Duodenal mucosa (tissue), 2 donors: ENCODE measurements around the gene HAO1.

ENCODE experiments used
- H3K27ac ChIP-seq: one replicate; pipeline ENCODE4 v1.7.0; 2013; ENCODE audit warnings: low read depth, low read length
- H3K27me3 ChIP-seq, 2 donors: one replicate each; pipeline ENCODE4 v1.7.0; 2013; ENCODE audit warnings: low read length in 2 of 2, control low read depth in 1 of 2; ENCODE audit not compliant: insufficient read depth in 2 of 2, control insufficient read depth in 1 of 2
- H3K36me3 ChIP-seq, 2 donors: one replicate each; pipeline ENCODE4 v1.7.0; 2013; ENCODE audit warnings: low read length in 2 of 2, control low read depth in 1 of 2; ENCODE audit not compliant: insufficient read depth in 2 of 2, control insufficient read depth in 1 of 2
- H3K4me1 ChIP-seq, 2 donors: one replicate each; pipeline ENCODE4 v1.7.0; 2013; ENCODE audit warnings: low read length in 2 of 2, control low read depth in 1 of 2; ENCODE audit not compliant: insufficient read depth in 2 of 2, control insufficient read depth in 1 of 2
- H3K4me3 ChIP-seq, 2 donors: one replicate each; pipeline ENCODE4 v1.7.0; 2013; ENCODE audit warnings: low read length in 2 of 2, low read depth in 1 of 2
- H3K9ac ChIP-seq, 2 donors: one replicate each; pipeline ENCODE4 v1.7.0; 2013; ENCODE audit warnings: low read length in 2 of 2, low read depth in 1 of 2
- H3K9me3 ChIP-seq, 2 donors: one replicate each; pipeline ENCODE4 v1.7.0; 2013; ENCODE audit warnings: low read length in 2 of 2, control low read depth in 1 of 2; ENCODE audit not compliant: control insufficient read depth in 1 of 2

The HAO1 gene

DNA sequence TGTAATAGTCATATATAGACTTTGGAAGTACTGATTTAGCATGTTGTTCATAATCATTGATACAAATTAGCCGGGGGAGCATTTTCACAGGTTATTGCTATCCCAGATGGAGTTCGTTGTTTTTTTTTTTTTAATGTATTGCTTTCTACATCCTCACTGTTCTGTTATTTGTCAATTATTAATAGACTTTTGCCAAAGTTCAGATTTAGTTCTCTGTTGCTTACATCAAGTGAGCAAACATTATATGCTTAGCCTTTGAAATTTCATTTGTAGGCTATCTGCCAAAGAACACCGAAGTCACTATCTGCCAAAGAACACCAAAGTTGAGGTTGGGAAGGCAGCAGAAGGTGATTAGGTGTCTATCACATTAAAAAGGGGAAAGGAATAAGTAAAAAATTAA lies at the start of gene HAO1:
TSS of gene HAO1 (minus strand) at position 118 of the 400 bp plus-strand sequence. CDS start at position 82, 36 bp downstream.
- H3K4me1 ChIP-seq = peaks cover 3 to 19% of the 10 kb centered on the region in 2 donors
- H3K4me3 ChIP-seq = no peak within 1 kb of the TSS
- no peaks in the 10 kb centered on the region for H3K36me3 ChIP-seq
- H3K9ac ChIP-seq = no peak within 1 kb of the TSS
- H3K27ac ChIP-seq = no peak within 1 kb of the TSS
- no peaks in the 10 kb centered on the region for H3K27me3 ChIP-seq
- no peaks in the 10 kb centered on the region for H3K9me3 ChIP-seq

DNA sequence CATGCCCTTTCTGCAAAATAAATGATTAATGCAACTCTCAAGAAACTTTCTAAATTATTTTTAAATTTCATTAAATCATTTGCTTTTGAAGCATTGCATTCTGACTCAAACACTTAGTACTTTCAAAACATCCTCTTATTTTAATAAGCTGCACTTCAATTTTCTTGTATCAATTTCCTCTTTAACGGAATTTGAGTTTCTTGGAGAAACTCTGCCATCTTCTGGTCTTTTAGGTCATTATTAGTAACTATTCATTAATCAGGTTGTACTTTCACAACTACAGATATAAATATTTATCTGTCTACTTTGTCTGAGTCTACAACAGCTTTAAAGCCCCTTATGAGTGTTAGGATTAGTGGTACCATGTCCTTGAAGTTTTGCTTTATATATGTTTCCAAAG lies 49.1 kb upstream of the HAO1 start:
- Histone ChIP-seq H3K27me3 (no peaks in the 10 kb centered on the region), H3K4me3 (no peak overlapping the region), H3K36me3 (peaks cover 2 to 24% of the 10 kb centered on the region in 2 donors), H3K9ac (no peak overlapping the region), H3K4me1 (no peaks in the 10 kb centered on the region), H3K27ac (no peak overlapping the region), H3K9me3 (peaks cover 0 to 3% of the 10 kb centered on the region in 2 donors)

DNA sequence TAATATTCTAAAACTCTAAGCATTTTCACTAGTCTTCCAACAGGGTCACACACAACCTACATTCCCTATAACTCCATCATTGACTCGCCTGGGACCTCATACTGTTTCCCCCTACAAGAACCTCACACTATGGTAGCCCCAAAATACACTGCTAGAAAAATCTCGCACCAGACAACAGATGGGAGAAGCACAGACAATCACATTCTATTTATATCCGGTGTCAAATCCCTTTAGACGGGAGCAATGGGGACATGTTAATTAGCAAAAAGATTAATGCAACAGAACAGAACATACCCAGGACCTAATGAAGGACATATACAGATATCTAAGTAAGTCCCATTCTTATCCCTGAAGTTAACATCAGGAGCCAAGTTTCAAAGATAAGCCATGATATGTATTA lies 45.7 kb upstream of the HAO1 start:
- no peak overlapping the region for H3K27ac ChIP-seq
- H3K9me3 ChIP-seq = no peaks in the 10 kb centered on the region
- no peaks in the 10 kb centered on the region for H3K4me1 ChIP-seq
- H3K4me3 ChIP-seq = no peak overlapping the region
- H3K36me3 ChIP-seq = peaks cover 0 to 31% of the 10 kb centered on the region in 2 donors
- no peaks in the 10 kb centered on the region for H3K27me3 ChIP-seq
- no peak overlapping the region for H3K9ac ChIP-seq

DNA sequence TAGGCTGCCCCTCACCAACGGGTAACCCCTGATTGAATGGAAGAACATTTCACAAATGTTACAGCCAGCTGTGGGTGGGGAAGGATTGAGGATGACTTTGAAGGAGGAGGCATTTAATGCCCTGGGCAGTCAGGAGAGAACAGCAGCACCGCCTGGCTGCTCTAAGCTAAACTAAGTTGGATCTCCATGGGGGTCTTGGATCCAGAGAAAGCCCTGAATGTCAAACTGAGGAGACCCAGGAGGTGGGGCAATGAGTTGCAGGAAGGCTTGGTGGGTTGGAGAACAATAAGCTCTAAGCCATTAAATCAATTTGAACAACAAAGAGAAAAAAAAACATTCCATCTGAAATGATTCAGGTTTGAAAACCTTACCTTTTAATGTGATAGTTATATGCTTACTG lies 43.9 kb upstream of the HAO1 start:
- Histone ChIP-seq H3K9ac (no peak overlapping the region), H3K36me3 (peaks cover 0 to 33% of the 10 kb centered on the region in 2 donors), H3K27me3 (no peaks in the 10 kb centered on the region), H3K9me3 (no peaks in the 10 kb centered on the region), H3K27ac (no peak overlapping the region), H3K4me1 (no peaks in the 10 kb centered on the region), H3K4me3 (no peak overlapping the region)

DNA sequence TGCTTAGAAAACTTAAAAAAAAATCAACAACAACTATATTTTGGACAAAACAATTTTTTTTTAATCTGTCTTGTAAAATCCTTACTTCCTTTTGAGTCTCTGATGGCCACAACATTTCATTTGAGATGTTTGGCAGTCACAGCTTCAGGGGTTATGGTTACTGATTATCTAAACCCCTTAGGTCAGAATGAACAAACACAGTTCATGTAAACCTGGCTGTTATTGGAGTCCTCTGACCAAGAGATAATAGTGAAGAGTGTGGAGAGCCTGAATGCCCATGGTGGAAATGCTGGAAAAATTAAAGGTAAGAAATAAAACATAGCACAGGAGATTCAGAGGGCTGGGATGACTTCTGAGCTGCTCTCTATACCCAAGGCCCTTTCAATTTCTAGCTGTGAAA lies 41.1 kb upstream of the HAO1 start:
- Histone ChIP-seq H3K36me3 (peaks cover 0 to 27% of the 10 kb centered on the region in 2 donors), H3K4me3 (no peak overlapping the region), H3K9me3 (no peaks in the 10 kb centered on the region), H3K27ac (no peak overlapping the region), H3K4me1 (no peaks in the 10 kb centered on the region), H3K9ac (no peak overlapping the region), H3K27me3 (no peaks in the 10 kb centered on the region)

DNA sequence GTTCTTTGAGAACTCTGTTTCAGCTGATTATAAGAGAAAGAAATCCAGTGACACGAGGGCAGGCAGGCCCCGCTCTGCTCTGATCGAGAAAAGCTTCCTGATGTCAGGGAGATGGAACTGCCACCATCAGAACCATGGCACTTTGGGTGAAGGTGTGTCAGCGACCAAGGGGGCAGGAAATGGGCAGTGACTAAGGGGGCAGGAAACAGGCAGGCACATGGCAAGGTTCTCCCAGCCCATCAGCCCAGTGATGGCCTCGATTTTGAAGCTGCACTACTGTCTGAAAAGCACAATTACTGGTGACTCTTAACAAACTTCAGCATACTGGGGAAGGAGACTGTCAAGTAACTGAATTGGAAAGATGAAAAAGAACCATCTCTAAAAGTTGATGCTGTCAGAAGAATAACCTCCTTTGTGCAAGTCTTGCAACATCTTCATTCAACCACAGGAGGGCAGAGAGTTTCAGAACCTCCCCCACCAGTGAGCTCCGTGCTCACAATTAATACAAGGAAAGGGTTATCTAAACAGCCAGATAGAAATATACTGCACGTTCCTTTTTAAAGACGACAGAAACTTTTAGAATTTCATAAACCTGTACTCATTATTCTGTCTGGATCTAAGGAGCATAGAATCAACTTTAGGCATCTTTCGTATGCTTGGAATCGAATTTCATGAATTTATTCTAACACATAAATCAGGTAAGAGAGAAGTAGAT lies 40.2 kb upstream of the HAO1 start:
- Histone ChIP-seq H3K9me3 (no peaks in the 10 kb centered on the region), H3K4me3 (no peak overlapping the region), H3K9ac (no peak overlapping the region), H3K4me1 (no peaks in the 10 kb centered on the region), H3K27ac (no peak overlapping the region), H3K36me3 (peaks cover 0 to 23% of the 10 kb centered on the region in 2 donors), H3K27me3 (no peaks in the 10 kb centered on the region)

DNA sequence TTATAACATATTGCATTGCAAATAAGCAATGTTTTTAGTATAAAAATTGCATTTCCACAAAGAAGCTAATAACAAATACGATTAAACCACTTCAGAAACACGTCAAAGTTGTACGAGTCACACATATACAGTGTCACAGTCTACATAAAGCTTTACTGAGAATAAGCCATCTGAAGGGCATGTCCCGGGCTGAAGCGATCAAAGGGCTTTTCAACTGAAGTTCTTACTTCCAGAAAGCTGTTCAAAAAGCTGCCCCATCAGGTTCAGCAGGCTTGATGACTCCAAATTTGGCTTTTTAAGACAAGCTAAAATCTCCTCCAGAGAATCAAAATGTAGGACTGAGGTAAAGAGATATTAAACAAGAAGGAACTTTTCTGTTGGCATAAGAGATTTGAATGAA lies 37.5 kb upstream of the HAO1 start:
- H3K27me3 ChIP-seq = no peaks in the 10 kb centered on the region
- no peak overlapping the region for H3K27ac ChIP-seq
- peaks cover 0 to 17% of the 10 kb centered on the region in 2 donors for H3K36me3 ChIP-seq
- no peaks in the 10 kb centered on the region for H3K4me1 ChIP-seq
- no peaks in the 10 kb centered on the region for H3K9me3 ChIP-seq
- no peak overlapping the region for H3K9ac ChIP-seq
- no peak overlapping the region for H3K4me3 ChIP-seq

DNA sequence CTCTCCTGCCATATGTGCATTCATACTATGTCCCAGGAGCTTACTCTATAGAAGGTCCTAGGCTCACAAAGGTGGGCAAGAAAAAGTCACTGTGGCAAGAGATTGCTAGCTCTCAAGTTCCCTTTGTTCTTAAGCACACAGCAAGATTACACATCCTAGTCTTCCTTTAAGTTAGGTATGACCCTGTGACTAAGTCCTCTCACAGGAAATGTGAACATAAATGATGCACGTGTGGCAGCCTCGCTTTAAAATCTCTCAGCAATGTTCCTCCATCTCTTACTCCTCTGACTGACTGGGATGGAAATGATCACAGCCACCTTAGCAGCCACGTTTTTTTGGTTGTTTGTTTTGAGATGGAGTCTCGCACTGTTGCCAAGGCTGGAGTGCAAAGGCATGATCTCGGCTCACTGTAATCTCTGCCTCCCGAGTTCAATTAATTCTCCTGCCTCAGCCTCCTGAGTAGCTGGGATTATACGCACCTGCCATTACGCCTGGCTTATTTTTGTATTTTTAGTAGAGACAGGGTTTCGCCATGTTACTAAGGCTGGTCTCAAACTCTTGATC lies 35.7 kb upstream of the HAO1 start:
- Histone ChIP-seq H3K27ac (no peak overlapping the region), H3K4me1 (no peaks in the 10 kb centered on the region), H3K36me3 (peaks cover 0 to 5% of the 10 kb centered on the region in 2 donors), H3K9ac (no peak overlapping the region), H3K27me3 (no peaks in the 10 kb centered on the region), H3K4me3 (no peak overlapping the region), H3K9me3 (no peaks in the 10 kb centered on the region)

DNA sequence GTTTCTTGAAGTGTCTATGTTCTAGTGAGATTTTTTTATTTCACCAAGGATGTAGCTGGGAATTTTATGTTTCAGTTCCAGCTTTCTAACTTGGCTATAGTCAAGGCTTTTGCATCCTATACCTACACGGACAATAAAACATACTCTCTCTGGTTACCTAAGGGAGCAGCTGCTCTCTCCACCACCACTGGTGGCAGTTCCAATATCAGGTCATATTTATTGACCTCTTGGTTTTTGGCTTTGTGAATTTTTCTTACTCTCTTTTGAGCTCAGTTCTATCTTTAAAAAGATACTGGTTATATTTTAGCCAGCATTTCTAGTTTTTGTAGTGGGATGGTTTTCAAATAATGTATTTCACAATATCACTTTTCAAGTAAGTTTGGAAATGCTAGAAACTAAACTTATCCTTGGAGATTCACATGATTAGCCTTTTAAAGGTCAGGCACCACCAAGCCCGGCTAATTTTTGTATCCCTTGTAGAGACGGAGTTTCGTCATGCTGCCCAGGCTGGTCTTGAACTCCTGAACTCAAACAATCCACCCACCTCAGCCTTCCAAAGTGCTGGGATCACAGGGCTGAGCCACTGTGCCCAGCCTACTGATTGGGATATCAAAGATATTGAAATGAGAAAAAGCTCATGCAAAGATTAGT lies 34.7 kb upstream of the HAO1 start:
- H3K9me3 ChIP-seq = no peaks in the 10 kb centered on the region

DNA sequence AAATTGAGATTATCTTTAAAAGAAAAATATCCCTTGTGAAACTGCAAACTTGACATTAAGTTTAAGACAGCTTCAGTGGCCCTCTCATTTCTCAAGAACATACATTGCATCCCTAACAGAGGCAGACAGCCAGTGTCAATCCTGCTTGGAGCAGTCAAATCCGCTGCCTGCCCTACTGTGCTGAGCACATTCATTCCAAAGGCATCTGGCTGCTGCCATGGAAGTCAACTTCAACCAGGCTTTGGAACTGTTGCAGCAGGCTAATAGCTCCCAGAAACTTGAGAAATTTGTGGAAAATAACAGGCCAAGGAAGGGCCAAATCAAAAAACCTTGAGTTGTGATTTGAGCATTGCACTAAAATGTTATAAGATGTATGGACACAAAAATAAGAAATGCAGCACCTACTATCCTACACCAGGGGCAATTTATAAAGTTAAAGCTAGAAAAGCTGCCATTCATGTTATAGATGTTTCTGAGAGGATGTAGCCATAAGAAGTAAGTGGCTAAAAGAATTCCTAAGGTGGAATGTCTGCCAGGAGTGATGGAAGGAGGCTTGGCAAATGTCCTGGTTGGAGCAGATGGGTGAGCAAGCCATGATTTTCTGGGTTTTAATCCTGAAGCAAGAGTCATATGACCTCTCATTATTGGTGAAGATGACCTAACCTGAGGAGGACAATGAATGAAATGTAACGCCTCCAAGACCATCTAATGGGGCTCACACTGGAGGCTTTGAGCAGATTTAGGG lies 31.4 kb upstream of the HAO1 start:
- Histone ChIP-seq H3K27ac (no peak overlapping the region), H3K9me3 (no peaks in the 10 kb centered on the region), H3K9ac (no peak overlapping the region), H3K4me1 (no peaks in the 10 kb centered on the region), H3K4me3 (no peak overlapping the region), H3K27me3 (no peaks in the 10 kb centered on the region), H3K36me3 (no peaks in the 10 kb centered on the region)

More for the DNA sequence above, 34.7 kb upstream of the HAO1 start:
- Histone ChIP-seq H3K36me3 (no peaks in the 10 kb centered on the region), H3K27me3 (no peaks in the 10 kb centered on the region), H3K4me1 (no peaks in the 10 kb centered on the region), H3K4me3 (no peak overlapping the region), H3K9ac (no peak overlapping the region), H3K27ac (no peak overlapping the region)
